ENCODE data around the gene CEP89. TPM values are rescaled to one million over a fixed set of nuclear protein-coding genes. Genes with fewer than 3 reads are reported as not detected.

CEP89 gene
- total and polyA plus RNA-seq, 2 of the 4 experiments (the other 2 are of a cell fraction) = 7.2 to 17.4 TPM

GRCh38 chr19:32858155-32858554 lies 113.6 kb downstream of the CEP89 start:
- ATAC-seq (ENCODE audit: low read depth) (no peak), DNase-seq (no peak)
- no peaks in the 10 kb centered on the region for H3K27me3 ChIP-seq (ENCODE audit: control insufficient read depth, insufficient read depth, low read length)
- POLR2A ChIA-PET (ENCODE audit: unreplicated experiment) = no interaction called here
- H3K9me1 ChIP-seq (ENCODE audit: insufficient read depth, low read length) = no peaks in the 10 kb centered on the region
- no peak overlapping the region for H3K9ac ChIP-seq (ENCODE audit: low read depth, low read length)
- no peak for TF ChIP-seq USF2 (IDR thresholded peaks at IDR 0.05; ENCODE audit: low read depth, low read length)
- no peak for TF ChIP-seq RFX5 (IDR thresholded peaks at IDR 0.05; ENCODE audit: low read depth, low read length)
- H2AK9ac ChIP-seq (replicated peaks; ENCODE audit: low read depth, low read length, poor library complexity) = no peak overlapping the region
- no peaks in the 10 kb centered on the region for H3K36me3 ChIP-seq (ENCODE audit: control insufficient read depth, insufficient read depth, low read length)
- no peak overlapping the region for H2BK120ac ChIP-seq (ENCODE audit: low read depth, low read length)
- no peak overlapping the region for H4K8ac ChIP-seq (ENCODE audit: low read depth in 2 of 2, low read length in 2 of 2)
- no peak overlapping the region for H3K4me3 ChIP-seq (ENCODE audit: insufficient read depth, low read depth, low read length)
- dilution Hi-C loops (cut with HindIII; ENCODE audit: low sequenced_read_pairs, unreplicated experiment) (no loop called here), in situ Hi-C loops (cut with MboI; ENCODE audit: low sequenced_read_pairs) (no loop called here), intact Hi-C loops (cut with micrococcal nuclease) (no loop called here)
- no peak overlapping the region for H2BK20ac ChIP-seq (ENCODE audit: low read depth, low read length)
- H2BK15ac ChIP-seq (ENCODE audit: low read depth, low read length) = no peak overlapping the region
- 77% methylated on average over 12 of the region's 13 CpGs; no CpG with 5 or more reads in 1 of the 2 experiments for WGBS, 2 experiments (ENCODE audit: extremely low coverage in 2 of 2, insufficient read length in 1 of 2)
- H4K20me1 ChIP-seq (ENCODE audit: insufficient read depth, low read length) = no peaks in the 10 kb centered on the region
- no peaks in the 10 kb centered on the region for H3K4me1 ChIP-seq (ENCODE audit: control insufficient read depth, insufficient read depth, low read length)
- no peaks in the 10 kb centered on the region for H3K79me1 ChIP-seq (ENCODE audit: low read depth in 1 of 2, low read length in 2 of 2)
- BruUV-seq (replicated peaks) = no TSS peak
- CTCF ChIA-PET = no interaction called here
- H4K5ac ChIP-seq (ENCODE audit: low read depth, low read length) = no peak overlapping the region
- H3K56ac ChIP-seq (ENCODE audit: extremely low read depth, insufficient read depth, low read length) = no peak overlapping the region
- no peak overlapping the region for H2BK5ac ChIP-seq (ENCODE audit: low read depth, low read length, poor library complexity, severe bottlenecking)
- no peaks in the 10 kb centered on the region for H3K9me3 ChIP-seq (ENCODE audit: control insufficient read depth, insufficient read depth, low read length)
- H2AFZ ChIP-seq (replicated peaks; ENCODE audit: low read length, poor library complexity) = no peak overlapping the region
- no peak overlapping the region for H3K14ac ChIP-seq (replicated peaks; ENCODE audit: low read depth, low read length)
- H3K23ac ChIP-seq (ENCODE audit: low read depth, low read length) = no peak overlapping the region
- no peak overlapping the region for H3K18ac ChIP-seq (ENCODE audit: low read depth, low read length)
- H3K4ac ChIP-seq (ENCODE audit: low read depth, low read length) = no peak overlapping the region
- no peak overlapping the region for H3K4me2 ChIP-seq (ENCODE audit: low read depth, low read length)
- no peak overlapping the region for H4K91ac ChIP-seq (ENCODE audit: insufficient read depth, low read depth, low read length)
- no peak overlapping the region for H3K27ac ChIP-seq (ENCODE audit: insufficient read depth, low read length)
- H2AK5ac ChIP-seq (ENCODE audit: low read depth, low read length) = no peak overlapping the region

All from IMR-90 (cell line).